Left forelimb (tissue), 1 donor: ENCODE data around the gene PAK6.

Experiments
- DNase-seq: peaks from one replicate; pipeline ENCODE4 v3.0.0-alpha.2; 2018; ENCODE audit warnings: low spot score

The PAK6 gene

DNA sequence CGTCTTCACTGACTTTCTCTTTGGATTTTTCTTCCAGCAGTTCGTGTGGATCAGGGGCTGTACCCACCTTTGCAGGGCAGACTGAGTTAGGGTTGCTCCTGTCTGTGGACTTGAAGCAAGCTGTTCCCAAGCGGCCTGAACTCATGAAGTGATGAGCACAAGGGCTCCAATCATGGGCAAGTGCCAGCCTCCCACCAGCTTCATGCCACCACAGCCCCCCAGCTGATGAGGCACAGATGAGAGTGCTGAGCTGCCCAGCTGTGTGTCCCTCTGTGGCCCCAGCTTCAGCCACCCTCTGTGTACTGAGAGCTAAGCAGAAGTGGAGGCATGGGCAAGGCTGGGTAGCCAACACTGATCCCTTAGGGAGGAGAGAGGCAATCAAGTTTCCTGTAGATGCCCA, 72.1 kb downstream of the PAK6 start:
- DNase-seq: no peak

DNA sequence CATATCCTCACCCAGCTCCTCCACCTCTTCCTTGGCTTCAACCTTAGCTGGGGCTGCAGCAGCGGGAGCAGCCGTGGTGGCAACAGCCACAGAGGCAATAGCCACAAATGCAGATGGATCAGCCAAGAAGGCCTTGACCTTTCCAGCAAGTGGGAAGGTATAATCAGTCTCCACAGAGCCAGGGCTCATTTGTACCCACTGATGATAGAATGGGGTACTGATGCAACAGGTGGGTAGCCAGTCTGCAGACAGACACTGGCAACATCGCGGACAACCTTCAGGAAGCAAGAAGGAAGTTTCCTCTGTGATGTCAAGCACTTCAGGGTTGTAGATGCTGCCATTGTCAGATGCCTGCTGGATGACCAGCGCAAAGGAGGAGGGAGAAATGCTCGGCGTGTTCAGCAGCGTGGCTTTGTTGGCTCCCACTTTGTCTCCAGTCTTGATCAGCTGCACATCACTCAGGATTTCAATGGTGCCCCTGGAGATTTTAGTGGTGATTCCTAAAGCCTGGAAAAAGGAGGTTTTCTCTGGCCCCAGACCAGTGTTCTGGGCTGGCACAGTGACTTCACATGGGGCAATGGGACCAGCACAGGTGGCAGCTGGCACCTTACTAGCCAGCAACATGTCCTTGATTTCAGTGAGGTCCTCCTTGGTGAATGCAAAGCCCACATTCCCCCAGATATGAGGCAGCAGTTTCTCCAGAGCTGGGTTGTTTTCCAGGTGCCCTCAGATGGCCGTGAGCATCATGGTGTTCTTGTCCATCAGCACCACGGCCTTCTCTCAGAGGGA, 73.7 kb downstream of the PAK6 start:
- no peak for DNase-seq

DNA sequence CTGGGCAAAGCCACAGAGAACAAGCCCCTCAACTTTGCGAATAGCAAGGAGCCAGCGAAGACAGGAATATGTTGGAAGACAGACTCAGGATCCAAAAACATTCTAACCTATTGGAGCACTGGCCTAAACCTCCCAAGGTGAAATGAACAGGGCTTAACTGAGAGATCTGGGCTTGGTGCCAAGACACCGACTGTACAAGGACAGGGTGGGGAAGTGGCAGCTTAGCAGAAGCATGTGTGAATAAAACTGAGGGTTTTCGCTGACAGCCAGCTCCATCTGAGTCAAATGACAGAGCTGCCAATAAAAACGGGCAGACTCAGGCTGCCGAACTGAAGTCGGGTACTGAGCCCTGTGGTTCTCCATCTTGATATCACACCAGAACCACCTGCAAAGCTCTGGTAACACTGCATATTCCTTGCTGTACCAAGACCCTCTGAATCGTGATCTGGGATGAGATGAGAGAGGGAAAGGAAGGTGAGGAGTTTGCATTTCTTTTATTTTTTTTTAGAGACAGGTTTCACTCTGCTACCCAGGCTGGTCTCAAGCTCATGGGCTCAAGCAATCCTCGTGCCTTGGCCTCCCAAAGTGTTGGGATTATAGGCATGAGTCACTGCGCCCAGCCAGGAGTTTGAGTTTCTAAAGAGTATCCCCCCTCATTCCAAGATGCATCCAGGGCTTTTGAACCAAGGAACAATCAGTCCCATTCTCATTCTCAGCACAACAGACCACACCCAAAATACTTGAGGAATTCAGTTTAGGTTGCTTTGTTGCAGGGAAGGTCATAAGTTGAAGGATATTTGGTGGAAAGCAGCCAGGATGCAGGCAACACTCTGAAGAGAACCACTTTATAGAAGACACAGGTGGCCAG, 74.9 kb downstream of the PAK6 start:
- DNase-seq: no peak

DNA sequence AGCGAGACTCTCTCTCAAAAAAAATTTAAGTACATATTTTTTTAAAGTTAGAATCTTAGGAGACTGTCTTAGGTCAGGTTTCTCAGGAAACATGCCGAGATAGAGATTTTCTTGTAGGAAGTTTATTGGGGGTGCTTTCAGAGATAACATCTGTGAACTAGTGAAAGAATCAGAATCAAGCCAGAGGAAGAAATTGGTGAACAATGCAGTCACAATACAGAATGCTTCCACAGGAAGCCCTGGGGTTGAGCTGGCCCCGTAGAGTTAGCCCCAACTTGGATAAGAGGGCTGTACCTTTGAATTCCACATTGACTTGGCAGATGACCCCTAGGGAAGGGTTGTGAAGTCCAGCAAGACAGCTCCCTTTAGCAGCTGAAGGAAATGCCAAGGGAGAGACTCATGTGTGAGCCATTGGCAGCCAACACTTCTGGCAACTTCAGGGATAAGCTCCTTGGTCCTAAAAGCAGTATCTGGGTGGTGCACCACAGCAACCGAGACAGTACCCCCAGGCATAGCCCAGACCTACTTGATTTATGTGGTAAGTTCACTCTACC, 75.9 kb downstream of the PAK6 start:
- no peak for DNase-seq

DNA sequence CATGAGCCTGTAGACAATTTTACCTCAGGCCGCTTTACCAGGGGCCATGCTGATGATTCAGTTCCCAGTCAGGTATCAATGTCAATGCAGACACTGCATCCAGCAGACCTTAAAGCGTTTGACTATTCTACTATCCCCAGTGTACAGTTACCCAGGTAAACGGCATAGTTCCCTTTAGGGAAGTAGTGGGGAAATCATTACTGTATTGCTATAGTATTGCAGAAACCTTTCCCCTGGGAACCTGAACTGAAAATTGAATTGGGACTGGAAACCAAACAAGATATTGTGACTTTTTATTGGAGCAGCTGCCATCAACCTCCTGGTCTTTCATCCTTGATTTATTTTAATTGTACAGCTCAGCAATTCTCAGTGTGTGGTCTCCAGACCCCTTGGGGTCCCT, 78.1 kb downstream of the PAK6 start:
- no peak for DNase-seq

DNA sequence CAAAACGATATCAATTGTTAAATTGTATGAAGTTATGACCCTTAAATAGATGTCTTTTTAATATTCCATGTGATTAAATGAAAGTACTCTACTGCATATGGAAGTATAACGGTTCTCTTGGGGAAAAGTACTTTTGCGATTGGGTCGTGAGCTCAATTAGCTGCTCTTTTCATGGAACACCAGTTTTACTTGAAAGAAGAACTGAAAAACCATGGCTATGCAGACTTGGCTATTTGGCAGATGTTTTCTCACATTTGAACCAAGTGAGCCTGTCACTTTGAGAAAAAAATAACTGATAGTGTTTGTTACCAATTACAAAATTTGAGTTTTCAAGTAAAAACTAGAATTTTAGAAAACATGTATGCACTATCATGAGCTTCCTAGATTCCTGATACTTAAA, 78.7 kb downstream of the PAK6 start:
- no peak for DNase-seq

DNA sequence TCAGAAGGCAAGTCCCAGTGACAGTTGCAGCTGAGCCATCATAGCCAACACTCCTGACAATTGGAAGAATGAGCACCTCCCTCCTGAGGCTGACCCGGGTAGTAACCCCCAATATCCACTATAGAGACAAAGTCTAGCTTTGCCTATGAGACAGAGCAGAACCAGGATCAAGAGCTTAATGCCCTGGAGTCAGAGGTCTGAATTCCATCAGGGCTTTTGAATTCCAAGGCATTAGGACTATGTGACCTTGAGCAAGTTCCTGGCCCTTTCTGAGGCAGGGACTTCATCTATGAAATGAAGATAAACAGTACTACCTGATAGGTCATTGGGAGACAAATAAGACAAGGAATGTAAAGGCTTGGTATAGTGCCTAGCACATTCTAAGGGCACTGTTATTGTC, 81.5 kb downstream of the PAK6 start:
- DNase-seq: no peak

DNA sequence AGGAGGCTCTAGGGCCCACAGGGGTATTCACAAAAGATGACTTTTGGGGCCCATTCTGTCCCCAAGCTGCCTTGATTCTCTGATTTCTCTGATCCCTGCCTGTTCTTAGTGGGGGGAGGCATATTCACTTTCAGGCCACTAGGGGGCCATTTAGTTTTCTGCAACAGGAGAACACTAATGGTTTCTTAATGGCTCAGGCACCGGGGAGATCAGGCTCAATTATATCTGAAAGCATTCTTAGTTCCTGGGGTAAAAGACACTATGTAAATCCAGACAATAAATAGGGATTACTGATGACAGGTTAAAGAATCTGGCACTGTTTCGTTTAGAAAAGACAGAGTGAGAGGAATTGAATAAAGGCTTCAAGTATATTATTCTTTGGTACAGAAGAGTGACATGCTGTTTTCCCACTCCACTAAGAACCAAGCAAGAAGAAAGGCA, 82.1 kb downstream of the PAK6 start:
- no peak for DNase-seq

DNA sequence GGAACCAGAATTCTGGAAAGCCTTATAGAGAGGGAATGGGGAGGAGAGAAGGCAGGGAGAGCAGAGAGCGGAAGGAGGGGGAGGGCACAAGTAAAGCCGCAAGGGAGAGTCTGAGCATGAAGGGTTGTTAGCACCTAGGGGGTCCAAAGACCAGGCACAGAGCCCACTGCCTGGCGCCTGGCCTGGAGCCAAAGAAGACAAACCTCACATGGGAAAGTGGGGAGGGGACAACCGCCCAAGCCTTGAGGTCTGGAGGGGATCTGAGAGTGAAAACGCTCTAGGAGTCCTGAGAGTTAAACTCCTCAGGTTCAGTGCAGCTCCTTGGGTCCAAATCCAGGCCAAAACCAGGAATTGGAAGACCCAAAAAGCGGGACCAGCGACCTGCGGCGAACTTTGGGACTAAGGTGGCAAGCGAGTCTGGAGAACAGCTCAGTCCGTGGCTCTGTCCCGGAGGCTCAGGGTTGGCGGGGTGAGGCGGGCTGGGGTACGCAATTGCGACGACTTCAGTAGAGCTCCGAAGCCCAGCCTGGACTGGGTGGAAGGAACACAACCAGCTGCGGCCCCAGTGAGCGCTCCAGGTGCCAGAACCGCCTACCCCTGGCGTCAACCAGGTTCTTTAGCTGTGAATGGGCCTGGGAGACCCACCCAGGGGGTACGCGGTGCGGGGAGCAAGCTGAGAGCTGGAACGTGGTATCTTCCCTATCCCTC, 83.8 kb downstream of the PAK6 start:
- no peak for DNase-seq

DNA sequence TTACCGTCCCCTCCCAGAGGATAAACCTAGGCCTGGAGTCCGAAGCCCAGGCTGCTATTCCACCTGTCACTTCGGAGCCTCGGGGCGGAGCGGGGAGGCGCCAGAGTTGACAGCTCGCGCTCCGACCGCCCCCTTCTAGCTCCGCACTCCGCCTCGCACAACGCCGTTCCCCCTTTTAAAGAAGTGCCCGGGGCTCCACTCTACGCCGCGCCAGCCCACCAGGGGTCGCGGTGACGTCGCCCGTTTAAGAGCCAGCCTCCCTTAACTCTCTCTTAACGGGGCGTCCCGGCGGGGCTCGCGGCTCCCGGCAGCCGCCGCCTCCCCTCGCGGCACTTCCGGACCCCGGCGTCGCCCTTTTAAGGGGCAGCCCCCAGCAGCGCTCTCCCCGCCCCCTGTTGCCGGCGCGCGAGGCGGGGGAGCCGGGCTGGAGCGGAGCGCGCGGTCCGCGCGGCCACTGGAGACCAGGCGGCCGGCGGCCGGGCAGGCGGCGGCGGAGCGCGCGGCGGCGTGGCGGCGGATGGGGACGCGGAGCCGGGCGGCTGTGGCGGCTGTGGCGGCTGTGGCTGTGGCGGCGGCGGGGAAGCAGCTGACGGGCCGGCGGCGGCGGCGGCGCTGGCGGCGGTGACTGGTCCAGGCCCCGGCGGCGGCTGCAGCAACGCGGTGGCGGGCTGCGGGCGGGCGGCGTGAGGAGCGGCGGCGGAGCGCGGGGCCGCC, 84.5 kb downstream of the PAK6 start, which contains the start of gene INAFM2:
Gene INAFM2, plus strand, starts transcription at position 454 of the 714 bp plus-strand sequence. CDS start 364 bp downstream, outside the sequence.
- peak; percentile 93 for DNase-seq

DNA sequence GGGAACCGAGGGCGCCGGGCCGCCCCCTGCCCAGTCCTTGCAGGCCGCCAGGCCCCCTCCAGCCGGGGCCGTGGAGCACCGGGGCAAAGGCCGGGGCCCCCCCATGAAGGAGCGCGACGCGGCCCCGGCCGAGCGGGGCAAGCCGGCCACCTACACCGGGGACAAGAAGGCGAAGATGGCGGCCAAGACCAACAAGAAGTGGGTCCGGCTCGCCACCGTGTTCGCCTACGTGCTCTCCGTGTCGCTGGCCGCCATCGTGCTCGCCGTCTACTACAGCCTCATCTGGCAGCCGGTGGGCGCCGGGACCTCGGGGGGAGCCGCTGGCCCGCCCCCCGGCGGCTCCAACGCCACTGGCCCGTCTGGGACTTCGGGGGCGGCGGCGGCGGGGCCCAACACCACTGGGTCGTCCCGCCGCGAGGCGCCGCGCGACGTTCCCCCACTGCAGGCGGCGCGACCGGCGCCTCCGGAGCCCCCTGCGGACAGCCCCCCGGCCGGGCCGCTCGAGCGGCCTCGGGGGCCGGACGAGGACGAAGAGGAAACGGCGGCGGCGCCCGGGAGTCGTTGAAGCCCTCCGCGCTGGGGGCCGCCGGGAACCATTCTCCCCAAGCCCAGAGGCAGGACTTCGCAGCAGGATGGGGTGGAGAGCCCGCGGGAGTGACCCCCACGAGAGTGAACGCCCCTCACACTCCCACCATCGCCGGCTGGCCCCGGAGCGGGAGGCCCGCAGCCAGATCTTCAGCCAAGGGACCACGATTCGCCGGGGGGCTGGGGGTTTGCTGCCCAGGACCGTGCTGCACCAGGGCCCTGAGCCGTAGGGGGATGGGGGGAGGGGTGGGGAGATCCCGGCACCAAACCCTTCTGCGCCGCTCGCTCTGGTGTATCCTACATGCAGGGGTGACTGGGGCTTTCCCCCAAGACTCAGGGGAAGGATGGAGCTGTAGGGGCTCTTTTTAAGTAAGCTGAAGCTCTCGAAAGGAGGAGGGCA, 85.4 kb downstream of the PAK6 start:
- DNase-seq: no peak

DNA sequence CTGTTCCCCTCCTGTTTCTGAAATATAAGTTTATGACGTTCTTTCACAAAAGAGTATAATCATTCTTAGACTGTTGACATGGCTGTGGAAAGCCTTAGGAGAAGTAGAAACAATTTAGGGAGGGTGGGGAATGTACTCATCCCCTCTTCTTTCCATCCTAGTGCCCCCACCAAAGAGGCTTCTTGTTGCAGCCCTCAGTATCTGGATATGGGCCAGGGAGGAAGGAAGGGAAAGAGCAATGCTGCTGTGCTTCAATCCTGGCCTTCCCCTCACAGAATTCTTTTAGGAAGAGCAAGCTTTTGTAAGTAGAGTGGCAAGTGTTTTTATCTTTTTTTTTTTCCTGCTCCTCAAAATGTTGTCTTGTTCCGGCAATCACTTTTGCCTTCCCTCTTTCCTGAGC, 86.3 kb downstream of the PAK6 start:
- no peak for DNase-seq

DNA sequence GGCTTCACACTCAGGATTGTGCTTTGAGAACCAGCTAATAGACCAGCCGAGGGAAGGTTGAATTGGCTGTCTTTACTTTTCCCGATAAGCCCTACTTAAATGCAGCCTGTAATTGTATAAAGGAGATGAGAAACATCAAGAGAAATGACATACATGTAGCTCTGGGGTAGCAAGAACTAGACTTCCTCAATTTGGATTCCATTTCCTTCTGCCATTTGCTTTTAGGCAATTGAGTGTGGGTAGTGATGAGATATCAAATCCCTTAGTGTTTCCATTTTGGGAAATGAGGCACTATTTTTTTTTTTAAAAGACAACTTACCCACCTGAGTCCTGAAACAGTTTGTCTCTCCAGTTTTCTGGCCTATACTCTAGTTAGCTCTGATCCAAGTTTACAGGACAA, 86.8 kb downstream of the PAK6 start:
- no peak for DNase-seq
